CD4-positive, alpha-beta T cell treated with Interleukin-17A for 1 hour (primary cell): Measurements from ENCODE around the gene MAPRE3.
A peak's percentile ranks its signal among the peaks of the same experiment; 100 is the strongest.

Source experiments
- DNase-seq: peaks from one replicate; pipeline ENCODE4 v3.0.0-alpha.2; 2020

The MAPRE3 gene

GRCh38 chr2:26951236-26951635 is 19.2 kb upstream of the MAPRE3 start:
- DNase-seq = no peak

DNA sequence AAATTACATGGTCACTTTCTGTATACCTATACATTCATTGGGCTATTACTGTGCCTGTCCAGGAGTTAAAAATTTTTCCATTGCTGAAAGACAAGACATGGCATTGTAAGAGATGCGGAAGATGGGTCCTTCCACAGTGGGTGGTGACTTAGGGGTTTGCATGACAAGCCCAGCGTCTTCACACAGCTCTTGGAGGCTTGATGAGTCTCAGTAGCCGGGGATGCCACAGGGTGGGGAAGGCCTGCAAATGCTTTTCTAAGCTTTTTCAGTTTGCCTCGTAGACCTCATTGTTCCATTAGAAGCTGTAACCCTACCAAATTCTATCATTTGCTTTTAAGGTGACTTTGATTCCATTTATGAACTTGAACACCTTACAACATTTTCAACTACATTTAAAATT is 18.1 kb upstream of the MAPRE3 start:
- DNase-seq = no peak

GRCh38 chr2:26954135-26954534 is 16.3 kb upstream of the MAPRE3 start:
- no peak for DNase-seq

DNA sequence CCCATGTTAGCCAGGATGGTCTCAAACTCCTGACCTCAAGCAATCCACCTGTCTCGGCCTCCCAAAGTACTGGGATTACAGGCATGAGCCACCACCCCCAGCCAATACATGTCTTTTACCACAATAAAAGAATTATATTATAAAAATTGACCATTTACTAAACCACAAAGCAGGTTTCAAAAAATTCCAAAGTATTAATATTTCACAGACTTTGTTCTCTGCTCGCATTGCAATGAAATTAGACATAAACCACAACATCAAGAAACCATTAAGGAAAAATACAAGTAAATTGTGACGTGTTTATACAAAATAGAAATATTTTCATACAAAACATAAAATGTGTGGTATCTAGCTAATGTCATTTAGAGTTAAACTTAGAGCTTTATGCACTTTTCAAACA is 13.4 kb upstream of the MAPRE3 start:
- DNase-seq = no peak

- DNase-seq = no peak
Measured at GRCh38 chr2:26957534-26957933, 12.9 kb upstream of the MAPRE3 start.

DNA sequence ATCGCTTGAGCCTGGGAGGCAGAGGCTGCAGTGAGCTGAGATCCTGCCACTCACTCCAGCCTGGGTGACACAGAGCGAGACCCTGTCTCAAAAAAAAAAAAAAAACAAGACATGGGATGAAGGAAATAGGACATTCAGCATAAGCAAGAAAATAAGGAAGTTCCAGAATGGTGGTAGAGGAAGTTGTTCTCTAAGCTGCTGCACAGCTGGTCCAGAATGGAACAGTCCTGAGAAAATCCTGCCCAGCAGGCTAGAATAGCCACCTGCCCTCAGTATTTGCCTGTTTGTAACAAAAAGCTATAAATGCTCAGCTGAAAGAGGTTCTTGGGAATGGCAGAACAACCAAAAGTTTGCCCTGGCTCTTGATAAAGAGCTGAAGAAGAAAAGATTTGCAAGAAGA is 11.1 kb upstream of the MAPRE3 start:
- DNase-seq = no peak

- DNase-seq = no peak
Measured at GRCh38 chr2:26964446-26965130, 5.8 kb upstream of the MAPRE3 start.

DNA sequence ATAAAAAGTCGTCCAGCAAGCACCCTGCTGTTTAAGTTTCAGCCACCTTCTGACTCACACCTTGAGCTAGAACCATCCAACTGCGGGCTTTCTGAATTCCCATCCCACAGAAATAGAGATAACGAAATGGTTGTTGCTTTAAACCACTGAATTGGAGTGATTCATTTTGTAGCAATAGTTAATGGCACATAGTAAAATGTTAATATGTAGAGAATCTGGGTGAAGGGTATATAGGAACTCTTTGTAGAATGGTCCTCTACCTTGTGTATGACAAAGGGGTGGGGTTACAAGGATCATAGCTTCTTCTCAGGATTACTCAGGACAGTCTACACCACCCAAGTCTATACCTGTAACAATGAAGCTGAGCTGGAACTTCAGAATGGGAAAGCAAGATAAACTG is 2.4 kb upstream of the MAPRE3 start:
- DNase-seq = no peak

DNA sequence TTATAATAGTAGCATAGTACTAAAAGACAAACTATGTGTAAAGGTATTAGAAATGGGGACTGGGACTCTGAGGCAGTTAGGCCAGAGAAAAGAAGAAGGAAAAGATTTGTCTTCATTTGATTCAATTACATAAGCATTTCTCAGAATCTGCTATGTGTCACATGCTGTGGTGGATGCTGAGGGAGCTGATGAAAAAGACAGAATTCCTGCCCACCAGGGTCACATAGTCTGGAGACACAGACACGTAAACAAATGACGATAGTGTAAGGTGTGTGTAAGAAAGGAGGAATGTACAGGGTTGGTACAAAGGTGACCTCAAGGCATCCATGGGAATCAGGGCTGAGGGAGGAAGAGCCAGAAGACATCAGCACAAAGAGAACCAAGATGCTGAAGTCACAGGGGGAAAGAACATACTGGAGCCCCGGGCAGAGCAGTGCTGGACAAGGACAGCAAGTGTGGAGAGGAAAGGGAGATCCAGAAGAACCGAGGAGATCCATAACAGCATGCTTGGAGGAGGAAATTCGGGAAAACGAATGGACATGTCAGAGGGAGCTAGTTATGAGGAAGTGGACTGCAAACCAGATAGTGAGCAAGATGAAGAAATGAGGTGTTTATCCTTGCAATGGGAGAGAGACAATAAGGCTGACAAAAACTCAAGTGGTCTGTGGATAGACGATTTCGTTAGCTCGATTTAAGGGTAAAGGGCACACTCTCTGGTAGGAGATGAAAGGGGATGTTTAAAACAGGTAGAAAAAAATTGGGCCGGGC is 1.2 kb upstream of the MAPRE3 start:
- DNase-seq = no peak

- DNase-seq = peak; percentile 7
Measured at GRCh38 chr2:26970928-26971627, 641 bp downstream of the MAPRE3 start.

DNA sequence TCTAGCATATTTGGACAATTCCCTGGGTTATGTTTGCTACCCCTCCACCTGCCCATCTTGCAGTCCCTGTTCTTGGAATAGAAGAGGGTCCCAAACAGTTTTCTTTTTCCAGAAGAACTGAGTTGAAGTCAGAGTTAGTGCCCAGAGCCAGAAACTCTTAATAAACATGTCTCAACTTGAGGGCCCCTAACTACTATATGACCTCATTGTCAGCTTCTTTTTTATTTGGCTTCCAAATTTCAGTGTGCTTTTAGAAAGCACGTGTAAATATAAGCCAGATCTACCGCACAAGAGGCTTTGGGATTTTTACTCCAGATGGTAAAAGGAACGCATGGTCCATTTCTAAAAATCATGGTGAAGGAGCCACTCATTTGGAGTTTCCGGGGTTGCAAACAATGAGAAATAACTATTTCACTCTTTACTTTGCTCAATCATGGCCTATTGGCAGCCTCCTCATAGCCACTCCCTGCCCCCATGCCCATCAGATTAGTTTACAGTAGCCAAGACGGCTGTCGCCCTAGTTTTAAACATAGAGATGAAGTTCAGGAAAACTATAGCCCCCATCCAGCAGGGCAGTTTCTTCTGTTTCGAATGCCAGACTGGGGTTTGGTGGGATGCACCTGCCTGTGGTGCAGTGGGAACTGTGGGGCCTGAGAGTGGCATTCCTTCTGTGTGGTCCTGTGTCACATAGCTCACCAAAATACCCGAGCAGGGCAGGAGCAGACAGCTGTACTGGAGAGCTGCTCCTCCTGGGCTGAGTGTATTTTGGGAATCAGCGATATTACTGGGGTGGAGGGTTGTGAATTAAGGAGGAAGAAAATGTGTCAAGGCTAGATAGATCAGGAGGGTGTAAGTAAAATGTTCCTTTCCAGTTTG is 1.7 kb downstream of the MAPRE3 start:
- no peak for DNase-seq

DNA sequence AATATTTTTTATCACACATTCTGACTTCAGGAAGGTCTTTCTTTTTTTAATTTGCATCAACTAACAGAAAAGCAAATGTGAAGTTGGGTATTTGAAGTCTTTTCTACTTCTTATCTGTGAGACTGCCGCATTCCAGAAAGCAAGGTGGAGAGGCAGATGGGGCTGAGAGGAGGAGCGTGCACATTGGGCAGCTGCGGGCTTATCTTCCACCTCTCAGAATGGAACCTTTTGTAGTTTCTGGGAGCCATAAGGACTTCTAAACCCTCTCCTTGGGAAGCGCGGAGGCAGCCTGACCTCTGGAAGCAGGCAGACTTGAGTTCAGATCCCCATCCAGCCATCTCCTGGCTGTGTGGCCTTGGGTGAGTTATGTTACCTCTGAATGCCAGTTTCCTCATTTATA is 3.9 kb downstream of the MAPRE3 start:
- DNase-seq = no peak

DNA sequence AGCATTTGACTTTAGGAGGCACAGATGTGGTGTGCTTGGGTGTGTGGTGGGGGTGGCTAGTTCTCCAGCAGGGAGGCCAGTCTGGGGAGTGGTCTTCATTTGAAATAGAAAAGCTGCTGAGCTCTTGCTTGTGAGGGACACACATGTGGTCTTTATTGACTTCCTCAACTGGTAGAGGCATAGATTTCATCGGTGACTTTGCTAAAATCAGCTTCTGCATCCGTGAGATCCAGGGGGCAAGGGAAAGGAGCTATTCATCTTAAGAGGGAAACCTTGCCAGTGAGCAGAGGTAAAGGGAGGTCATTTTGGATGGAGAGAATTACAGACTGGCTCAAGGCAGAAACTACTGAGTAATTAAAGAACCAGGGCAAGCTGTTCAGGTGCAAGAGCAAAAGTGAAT is 4.7 kb downstream of the MAPRE3 start:
- DNase-seq = no peak

DNA sequence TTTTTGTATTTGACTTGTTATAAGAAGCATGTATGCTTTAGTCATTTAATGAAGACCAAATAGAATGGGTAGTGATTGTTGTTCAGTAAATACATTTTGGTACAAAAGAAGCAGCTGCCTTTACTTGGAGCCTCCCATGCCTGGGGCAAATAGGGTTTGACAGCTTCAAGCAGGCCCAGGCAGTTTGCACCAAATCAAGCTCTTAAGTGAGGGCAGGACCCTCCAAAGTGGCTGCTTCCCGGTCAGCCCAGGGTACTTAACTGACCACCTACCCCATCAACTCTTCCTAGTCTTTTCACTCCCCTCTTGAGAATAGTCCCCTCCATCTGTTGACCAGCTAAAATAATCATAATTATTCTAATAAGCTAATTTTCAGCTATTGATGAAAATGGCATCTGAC is 5.2 kb downstream of the MAPRE3 start:
- no peak for DNase-seq

GRCh38 chr2:26976237-26976636 is 5.8 kb downstream of the MAPRE3 start:
- no peak for DNase-seq

- no peak for DNase-seq
Measured at GRCh38 chr2:26977012-26977411, 6.6 kb downstream of the MAPRE3 start.

GRCh38 chr2:26978061-26978596 is 7.7 kb downstream of the MAPRE3 start:
- no peak for DNase-seq

DNA sequence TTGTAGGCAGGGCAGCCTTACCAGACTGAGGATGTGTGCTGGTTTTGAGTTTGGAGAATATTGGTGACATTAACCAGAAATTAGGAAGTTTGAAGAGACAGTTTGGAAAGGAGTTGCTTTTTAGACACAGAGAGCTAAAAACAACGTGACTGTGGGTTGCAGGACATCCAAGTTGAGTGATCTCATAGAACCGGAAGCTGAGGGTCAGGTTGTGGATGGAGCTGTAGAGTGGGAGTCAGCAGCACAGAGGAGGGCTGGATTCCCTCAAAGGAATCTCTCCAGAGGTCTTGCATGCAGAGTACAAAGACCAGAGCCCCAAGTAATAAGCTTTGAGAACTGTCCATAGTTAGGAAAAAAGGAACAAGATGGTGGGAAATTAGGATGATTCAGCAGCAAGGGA is 9.3 kb downstream of the MAPRE3 start:
- no peak for DNase-seq

- no peak for DNase-seq
Measured at GRCh38 chr2:26980971-26981370, 10.5 kb downstream of the MAPRE3 start.

DNA sequence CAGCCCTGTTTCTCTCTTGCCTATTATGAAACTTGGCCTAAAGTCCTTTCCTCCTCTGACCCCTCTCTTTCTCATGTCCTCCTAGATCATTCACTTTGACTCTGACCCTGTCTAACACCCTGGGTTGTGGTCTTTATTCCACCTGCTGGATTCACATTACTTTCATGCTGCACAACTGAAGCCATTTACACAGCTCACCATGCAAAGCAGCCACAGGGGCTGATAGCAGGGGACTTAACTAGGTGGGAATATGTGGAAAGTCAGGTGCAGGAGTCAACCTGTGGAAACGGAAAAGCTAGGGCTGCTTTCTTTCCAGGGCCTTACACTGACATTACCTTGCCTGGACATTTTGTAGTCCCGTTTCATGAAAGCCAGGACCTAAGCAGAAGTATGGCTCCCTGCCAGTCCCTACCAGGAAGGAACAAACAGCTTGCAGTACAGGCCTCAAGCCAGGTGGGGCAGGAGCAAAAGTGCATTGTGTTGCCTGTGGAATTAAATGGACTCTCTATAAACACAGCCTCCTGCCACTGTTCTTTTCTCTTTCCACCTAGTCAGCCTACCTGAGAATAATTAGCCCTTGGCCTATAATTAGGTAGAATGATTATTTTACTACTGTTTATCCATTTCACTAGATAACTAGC is 11.8 kb downstream of the MAPRE3 start:
- DNase-seq = peak; percentile 12

DNA sequence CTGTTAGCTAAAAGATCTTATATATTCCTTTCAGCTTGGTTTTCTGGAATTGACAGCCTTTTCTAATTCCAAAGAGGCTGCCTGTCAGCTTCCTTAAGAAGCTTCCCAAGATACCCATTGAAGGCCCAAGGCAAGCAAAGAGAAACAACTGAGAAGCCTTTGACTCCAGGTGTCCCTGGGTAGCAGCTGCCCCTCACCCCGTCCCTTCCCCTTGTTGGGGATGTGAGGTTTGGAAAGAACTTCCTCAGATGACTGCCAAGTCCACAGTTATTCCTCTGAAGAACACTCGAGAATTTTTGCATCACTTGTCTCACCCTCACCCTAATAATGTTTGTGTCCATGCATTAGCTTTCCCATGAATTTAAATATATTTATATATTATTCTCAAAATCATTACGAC is 13.3 kb downstream of the MAPRE3 start:
- DNase-seq = no peak

DNA sequence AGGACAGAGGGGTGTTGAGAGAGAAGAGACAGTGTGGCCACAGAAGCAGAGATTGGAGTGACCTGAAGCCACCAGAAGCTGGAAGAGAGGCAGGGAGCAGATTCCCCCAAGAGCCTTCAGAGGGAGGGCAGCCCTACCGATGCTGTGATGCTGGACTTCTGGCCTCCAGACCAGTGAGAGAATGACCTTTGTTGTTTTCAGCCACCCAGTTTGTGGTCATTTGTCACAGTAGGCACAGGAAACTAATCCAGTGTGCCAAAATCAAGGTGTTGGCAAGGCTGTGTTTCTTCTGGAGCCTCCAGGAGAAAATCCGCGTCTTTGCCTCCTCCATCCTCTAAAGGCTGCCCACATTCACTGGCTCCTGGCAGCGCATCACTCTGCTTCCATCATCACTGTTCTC is 15.4 kb downstream of the MAPRE3 start:
- DNase-seq = no peak
